SK-N-SH treated with all-trans-retinoic acid at 6 μM for 48 hours (cell line): Measurements from ENCODE around the gene MSLN.

ENCODE experiments used
- ATAC-seq: fragments of 200-7000 bp; cut with Tn5 transposase; 3 replicates; pipeline ENCODE4 v1.9.1; 2020; ENCODE audit warnings: mild to moderate bottlenecking, moderate library complexity
- ARNTL ChIP-seq: fragments of 450-650 bp; formaldehyde crosslinking; IDR thresholded peaks from 2 replicates; pipeline ENCODE4 v1.5.0; 2020; ENCODE audit warnings: low read depth, mild to moderate bottlenecking, moderate library complexity, borderline replicate concordance
- BACH2 ChIP-seq: fragments of 250-450 bp; sonication (Bioruptor Pico); IDR thresholded peaks from 2 replicates; pipeline ENCODE4 v1.9.0; 2021; ENCODE audit warnings: mild to moderate bottlenecking, borderline replicate concordance
- CREB5 ChIP-seq: fragments of 250-450 bp; sonication (Bioruptor Pico); IDR thresholded peaks from 2 replicates; pipeline ENCODE4 v1.5.1; 2020; ENCODE audit warnings: low read depth, mild to moderate bottlenecking, moderate library complexity
- CSDC2 ChIP-seq: fragments of 250-450 bp; sonication (Bioruptor Pico); IDR thresholded peaks from 2 replicates; pipeline ENCODE4 v1.5.0; 2020; ENCODE audit warnings: mild to moderate bottlenecking, moderate library complexity
- ESRRG ChIP-seq: fragments of 250-450 bp; sonication (Bioruptor Pico); IDR thresholded peaks from 2 replicates; pipeline ENCODE4 v1.6.1; 2021; ENCODE audit warnings: mild to moderate bottlenecking
- GLIS3 ChIP-seq: fragments of 250-450 bp; sonication (Bioruptor Pico); IDR thresholded peaks from 2 replicates; pipeline ENCODE4 v1.5.0; 2020; ENCODE audit warnings: mild to moderate bottlenecking, moderate library complexity
- OSR1 ChIP-seq: fragments of 250-450 bp; sonication (Bioruptor Pico); IDR thresholded peaks from 2 replicates; pipeline ENCODE4 v1.8.0; 2022; ENCODE audit warnings: moderate library complexity, mild to moderate bottlenecking, inconsistent platforms
- PATZ1 ChIP-seq: fragments of 250-450 bp; sonication (Bioruptor Pico); IDR thresholded peaks from 2 replicates; pipeline ENCODE4 v1.8.0; 2020; ENCODE audit warnings: mild to moderate bottlenecking, moderate library complexity, borderline replicate concordance
- POU6F1 ChIP-seq: fragments of 250-450 bp; sonication (Bioruptor Pico); IDR thresholded peaks from 2 replicates; pipeline ENCODE4 v1.8.0; 2021; ENCODE audit warnings: low read depth, mild to moderate bottlenecking, moderate library complexity, borderline replicate concordance
- TCF4 ChIP-seq: fragments of 250-450 bp; sonication (Bioruptor Pico); IDR thresholded peaks from 2 replicates; pipeline ENCODE4 v1.8.0; 2021; ENCODE audit warnings: mild to moderate bottlenecking, moderate library complexity, borderline replicate concordance
- TOX ChIP-seq: fragments of 250-450 bp; sonication (Bioruptor Pico); IDR thresholded peaks from 2 replicates; pipeline ENCODE4 v1.8.0; 2021; ENCODE audit warnings: mild to moderate bottlenecking, moderate library complexity, borderline replicate concordance
- TSHZ2 ChIP-seq: fragments of 250-450 bp; sonication (Bioruptor Pico); IDR thresholded peaks from 2 replicates; pipeline ENCODE4 v1.5.0; 2020; ENCODE audit warnings: mild to moderate bottlenecking, moderate library complexity
- ZC3H10 ChIP-seq: fragments of 250-450 bp; sonication (Bioruptor Pico); IDR thresholded peaks from 2 replicates; pipeline ENCODE4 v1.5.1; 2021; ENCODE audit warnings: mild to moderate bottlenecking, moderate library complexity
- ZFP3 ChIP-seq: fragments of 250-450 bp; sonication (Bioruptor Pico); IDR thresholded peaks from 2 replicates; pipeline ENCODE4 v1.5.0; 2020; ENCODE audit warnings: mild to moderate bottlenecking, moderate library complexity
- ZFP30 ChIP-seq: fragments of 450-650 bp; formaldehyde crosslinking; IDR thresholded peaks from 2 replicates; pipeline ENCODE4 v1.5.0; 2022; ENCODE audit warnings: mild to moderate bottlenecking, moderate library complexity
- ZNF565 ChIP-seq: fragments of 450-650 bp; formaldehyde crosslinking; conservative IDR thresholded peaks from 2 replicates; pipeline ENCODE4 v1.5.0; 2020; ENCODE audit warnings: low read depth, mild to moderate bottlenecking, moderate library complexity
- ZNF70 ChIP-seq: fragments of 450-650 bp; formaldehyde crosslinking; IDR thresholded peaks from 2 replicates; pipeline ENCODE4 v1.5.0; 2020; ENCODE audit warnings: mild to moderate bottlenecking, moderate library complexity
- ZNF8 ChIP-seq: fragments of 450-650 bp; formaldehyde crosslinking; IDR thresholded peaks from 2 replicates; pipeline ENCODE4 v1.5.0; 2020; ENCODE audit warnings: mild to moderate bottlenecking, moderate library complexity

Gene MSLN

GRCh38 chr16:788399-789126 lies 28.0 kb downstream of the MSLN start, which contains the start of gene CHTF18:
Gene CHTF18 (plus strand): TSS chr16:788620. CDS start chr16:788685, 65 bp downstream.
- ATAC-seq: peak; percentile 82
- TF ChIP-seq CREB5: no peak

GRCh38 chr16:789191-789850 lies 28.8 kb downstream of the MSLN start:
- ATAC-seq: no peak
- no peak for TF ChIP-seq ZNF565

- ATAC-seq: no peak
- TF ChIP-seq POU6F1 (CRISPR knock-in tag): no peak
- no peak for TF ChIP-seq BACH2 (CRISPR knock-in tag)
- no peak for TF ChIP-seq GLIS3 (CRISPR knock-in tag)
- no peak for TF ChIP-seq PATZ1 (CRISPR knock-in tag)
- TF ChIP-seq ESRRG (CRISPR knock-in tag): no peak
- no peak for TF ChIP-seq ZNF70
These were observed 29.6 kb downstream of the MSLN start for GRCh38 chr16:790086-790485.

GRCh38 chr16:791131-791530 lies 30.6 kb downstream of the MSLN start:
- no peak for TF ChIP-seq PATZ1 (CRISPR knock-in tag)
- TF ChIP-seq CREB5: no peak
- TF ChIP-seq, all 23 proteins: peak for 0
- no peak for ATAC-seq

- ATAC-seq: no peak
- TF ChIP-seq ZC3H10 (no peak), TSHZ2 (CRISPR knock-in tag) (no peak), ZFP3 (no peak), ARNTL (CRISPR knock-in tag) (no peak), CSDC2 (no peak), OSR1 (no peak), TOX (CRISPR knock-in tag) (no peak), ZNF565 (no peak), GLIS3 (CRISPR knock-in tag) (no peak), ZNF70 (no peak), ESRRG (CRISPR knock-in tag) (no peak), CREB5 (no peak), ZNF8 (CRISPR knock-in tag) (no peak), ZFP30 (CRISPR knock-in tag) (no peak), BACH2 (CRISPR knock-in tag) (no peak), TCF4 (CRISPR knock-in tag) (no peak)
These were observed 31.9 kb downstream of the MSLN start for GRCh38 chr16:792221-792995.
